Prostate gland (tissue), 2 donors: ENCODE data around the gene RBP3.

ENCODE experiments used
- POLR2A ChIP-seq: fragments of 450-650 bp; IDR thresholded peaks from one replicate; pipeline ENCODE4 v1.6.1; 2016; ENCODE audit warnings: antibody characterized with exemption, mild to moderate bottlenecking
- TF ChIP-seq, protein P1 (sequence below), 4 experiments: fragments of 200-600 bp in 2 of 4; fragments of 450-650 bp in 2 of 4; sonication (generic) in 2 of 4; IDR thresholded peaks; 1 replicate in 3 of 4; 2 replicates in 1 of 4; pipeline ENCODE4 v1.5.1; 2016 to 2019; ENCODE audit warnings: antibody characterized with exemption in 4 of 4, mild to moderate bottlenecking in 2 of 4, moderate library complexity in 2 of 4

GRCh38 chr10:47379901-47380300, 31.7 kb downstream of the RBP3 start:
- TF ChIP-seq, protein P1, sequence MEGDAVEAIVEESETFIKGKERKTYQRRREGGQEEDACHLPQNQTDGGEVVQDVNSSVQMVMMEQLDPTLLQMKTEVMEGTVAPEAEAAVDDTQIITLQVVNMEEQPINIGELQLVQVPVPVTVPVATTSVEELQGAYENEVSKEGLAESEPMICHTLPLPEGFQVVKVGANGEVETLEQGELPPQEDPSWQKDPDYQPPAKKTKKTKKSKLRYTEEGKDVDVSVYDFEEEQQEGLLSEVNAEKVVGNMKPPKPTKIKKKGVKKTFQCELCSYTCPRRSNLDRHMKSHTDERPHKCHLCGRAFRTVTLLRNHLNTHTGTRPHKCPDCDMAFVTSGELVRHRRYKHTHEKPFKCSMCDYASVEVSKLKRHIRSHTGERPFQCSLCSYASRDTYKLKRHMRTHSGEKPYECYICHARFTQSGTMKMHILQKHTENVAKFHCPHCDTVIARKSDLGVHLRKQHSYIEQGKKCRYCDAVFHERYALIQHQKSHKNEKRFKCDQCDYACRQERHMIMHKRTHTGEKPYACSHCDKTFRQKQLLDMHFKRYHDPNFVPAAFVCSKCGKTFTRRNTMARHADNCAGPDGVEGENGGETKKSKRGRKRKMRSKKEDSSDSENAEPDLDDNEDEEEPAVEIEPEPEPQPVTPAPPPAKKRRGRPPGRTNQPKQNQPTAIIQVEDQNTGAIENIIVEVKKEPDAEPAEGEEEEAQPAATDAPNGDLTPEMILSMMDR (IDR thresholded peaks at IDR 0.05) = no peak
- no peak for TF ChIP-seq POLR2A
